H9 (cell line): ENCODE data around the gene TNFRSF11A. TPM values are rescaled to one million over a fixed set of nuclear protein-coding genes. Genes with fewer than 3 reads are reported as not detected.

ENCODE experiments used
- DNase-seq: peaks from one replicate; pipeline ENCODE4 v3.0.0-alpha.2; 2017
- H2AFZ ChIP-seq: one replicate; pipeline ENCODE4 v1.6.1; 2013; ENCODE audit warnings: mild to moderate bottlenecking, low read length, control low read depth, moderate library complexity
- H2AK5ac ChIP-seq: 2 replicates; pipeline ENCODE4 v1.6.1; 2013; ENCODE audit warnings: low read length, control low read depth, mixed read lengths; ENCODE audit not compliant: insufficient read length
- H2BK120ac ChIP-seq: one replicate; pipeline ENCODE4 v1.6.1; 2013; ENCODE audit warnings: low read depth, mild to moderate bottlenecking, low read length, control low read depth, inconsistent platforms; ENCODE audit not compliant: poor library complexity, severe bottlenecking
- H2BK12ac ChIP-seq: 2 replicates; pipeline ENCODE4 v1.6.1; 2013; ENCODE audit warnings: low read length, control low read depth, mixed read lengths, low read depth; ENCODE audit not compliant: insufficient read length
- H2BK15ac ChIP-seq: 2 replicates; pipeline ENCODE4 v1.6.1; 2013; ENCODE audit warnings: low read depth, low read length, control low read depth
- H2BK20ac ChIP-seq: one replicate; pipeline ENCODE4 v1.6.1; 2013; ENCODE audit warnings: low read depth, mild to moderate bottlenecking, low read length, control low read depth, inconsistent platforms; ENCODE audit not compliant: poor library complexity, severe bottlenecking
- H2BK5ac ChIP-seq: 2 replicates; pipeline ENCODE4 v1.6.1; 2013; ENCODE audit warnings: low read length, control low read depth, mixed read lengths; ENCODE audit not compliant: insufficient read length
- H3K14ac ChIP-seq: 2 replicates; pipeline ENCODE4 v1.6.1; 2013; ENCODE audit warnings: low read length, control low read depth; ENCODE audit not compliant: insufficient read depth
- H3K18ac ChIP-seq: 2 replicates; pipeline ENCODE4 v1.6.1; 2013; ENCODE audit warnings: low read depth, mild to moderate bottlenecking, mixed read lengths, low read length, control low read depth; ENCODE audit not compliant: insufficient read length
- H3K23ac ChIP-seq: 2 replicates; pipeline ENCODE4 v1.6.1; 2013; ENCODE audit warnings: low read length, control low read depth, mixed read lengths, low read depth; ENCODE audit not compliant: insufficient read length
- H3K23me2 ChIP-seq: 2 replicates; pipeline ENCODE4 v1.6.1; 2013; ENCODE audit warnings: low read depth, mild to moderate bottlenecking, mixed read lengths, low read length, control low read depth; ENCODE audit not compliant: insufficient read length, poor library complexity, severe bottlenecking
- H3K27ac ChIP-seq: 2 replicates; pipeline ENCODE4 v1.5.1; 2013; ENCODE audit warnings: low read length, control low read depth, mixed read lengths, low read depth; ENCODE audit not compliant: insufficient read length
- H3K27me3 ChIP-seq: 2 replicates; pipeline ENCODE4 v1.6.1; 2013; ENCODE audit warnings: low read length, control low read depth, inconsistent platforms; ENCODE audit not compliant: insufficient read depth
- H3K4ac ChIP-seq: 2 replicates; pipeline ENCODE4 v1.6.1; 2013; ENCODE audit warnings: low read depth, mild to moderate bottlenecking, control low read depth, inconsistent platforms, low read length, moderate library complexity
- H3K4me1 ChIP-seq: 2 replicates; pipeline ENCODE4 v1.6.1; 2013; ENCODE audit warnings: low read length, control low read depth, inconsistent platforms; ENCODE audit not compliant: insufficient read depth
- H3K4me2 ChIP-seq: 2 replicates; pipeline ENCODE4 v1.6.1; 2013; ENCODE audit warnings: low read length, control low read depth, mixed read lengths; ENCODE audit not compliant: insufficient read length, insufficient read depth
- H3K56ac ChIP-seq: 2 replicates; pipeline ENCODE4 v1.6.1; 2013; ENCODE audit warnings: low read depth, mild to moderate bottlenecking, mixed read lengths, low read length, control low read depth; ENCODE audit not compliant: insufficient read length
- H3K79me1 ChIP-seq: 2 replicates; pipeline ENCODE4 v1.6.1; 2013; ENCODE audit warnings: low read depth, mild to moderate bottlenecking, moderate library complexity, low read length, control low read depth, inconsistent platforms; ENCODE audit not compliant: insufficient read depth, poor library complexity, severe bottlenecking
- H3K79me2 ChIP-seq: 2 replicates; pipeline ENCODE4 v1.6.1; 2013; ENCODE audit warnings: low read length, control low read depth, inconsistent platforms; ENCODE audit not compliant: insufficient read depth
- H3K9ac ChIP-seq: 2 replicates; pipeline ENCODE4 v1.6.1; 2013; ENCODE audit warnings: low read length, control low read depth, mixed read lengths; ENCODE audit not compliant: insufficient read length; ENCODE audit errors: extremely low read depth
- H3K9me3 ChIP-seq: one replicate; pipeline ENCODE4 v1.6.1; 2013; ENCODE audit warnings: low read depth, low read length, inconsistent platforms; ENCODE audit not compliant: control insufficient read depth
- H3T11ph ChIP-seq: one replicate; pipeline ENCODE4 v1.6.1; 2013; ENCODE audit warnings: mild to moderate bottlenecking, low read length, control low read depth, inconsistent platforms
- H4K20me1 ChIP-seq: one replicate; pipeline ENCODE4 v1.6.1; 2013; ENCODE audit not compliant: control insufficient read depth, insufficient read length, insufficient read depth
- H4K5ac ChIP-seq: 2 replicates; pipeline ENCODE4 v1.6.1; 2013; ENCODE audit warnings: low read depth, mild to moderate bottlenecking, mixed read lengths, low read length, control low read depth; ENCODE audit not compliant: insufficient read length
- H4K8ac ChIP-seq: replicated peaks from 2 replicates; pipeline ENCODE4 v1.6.1; 2013; ENCODE audit warnings: low read length, control low read depth, mixed read lengths, low read depth; ENCODE audit not compliant: insufficient read length
- H4K91ac ChIP-seq: 2 replicates; pipeline ENCODE4 v1.6.1; 2013; ENCODE audit warnings: low read depth, mild to moderate bottlenecking, moderate library complexity, mixed read lengths, low read length, control low read depth; ENCODE audit not compliant: insufficient read length
- H3K27ac Mint-ChIP-seq, 3 experiments: 2 replicates in 2 of 3; 3 replicates in 1 of 3; pipeline ENCODE4 v1.8.0; 2020 to 2021; ENCODE audit warnings: mixed read lengths in 3 of 3, mild to moderate bottlenecking in 1 of 3, moderate library complexity in 1 of 3
- H3K27me3 Mint-ChIP-seq: 2 replicates; pipeline ENCODE4 v1.8.0; 2021; ENCODE audit warnings: low read depth, mild to moderate bottlenecking, moderate library complexity, mixed read lengths
- H3K36me3 Mint-ChIP-seq, 3 experiments: 2 replicates in 2 of 3; 3 replicates in 1 of 3; pipeline ENCODE4 v1.8.0; 2020 to 2021; ENCODE audit warnings: low read depth in 3 of 3, mixed read lengths in 3 of 3; ENCODE audit not compliant: insufficient read depth in 1 of 3
- H3K4me1 Mint-ChIP-seq, 2 experiments: 2 replicates each; pipeline ENCODE4 v1.8.0; 2020; ENCODE audit warnings: mixed read lengths in 2 of 2
- H3K4me3 Mint-ChIP-seq, 2 experiments: 2 replicates in 1 of 2; 3 replicates in 1 of 2; pipeline ENCODE4 v1.8.0; 2020 to 2021; ENCODE audit warnings: mild to moderate bottlenecking in 2 of 2, mixed read lengths in 2 of 2, moderate library complexity in 1 of 2
- H3K9me3 Mint-ChIP-seq, 2 experiments: 2 replicates in 1 of 2; 3 replicates in 1 of 2; pipeline ENCODE4 v1.8.0; 2020; ENCODE audit warnings: mild to moderate bottlenecking in 2 of 2, mixed read lengths in 2 of 2, moderate library complexity in 1 of 2
- CTCF ChIP-seq: fragments of 200-600 bp; sonication (generic); conservative IDR thresholded peaks from 3 replicates; pipeline ENCODE4 v1.8.0; 2021; ENCODE audit warnings: antibody characterized with exemption, mild to moderate bottlenecking
- WGBS: extraction: QIAGEN DNeasy Blood & Tissue Kit; methylation state at CpG from one replicate; pipeline ENCODE4 v1.1.7; 2013; ENCODE audit warnings: missing lambda C conversion rate, low lambda C conversion rate, mixed read lengths; ENCODE audit not compliant: insufficient read length; ENCODE audit errors: extremely low coverage; 5-methylcytosine and 5-hydroxymethylcytosine counted together
- total RNA-seq: library from RNA; stranded (reverse); gene quantifications from 2 replicates; pipeline ENCODE4 v1.2.1, GENCODE V29; 2021

Gene TNFRSF11A
- total RNA-seq, 1 experiment from 2014 or later = 7.8 TPM

- H3K27ac ChIP-seq = peak overlapping the region; percentile 39
Measured at GRCh38 chr18:62339106-62339988, 14.2 kb downstream of the TNFRSF11A start.

More at GRCh38 chr18:62339106-62339988, 14.2 kb downstream of the TNFRSF11A start:
- Histone ChIP-seq H3K56ac (no peak overlapping the region), H2BK120ac (no peak overlapping the region), H4K5ac (no peak overlapping the region), H3K4ac (no peak overlapping the region), H3K4me2 (peak overlapping the region; percentile 62), H3K14ac (no peak overlapping the region; the same call in 1 of the 2 replicates), H2BK5ac (no peak overlapping the region), H2BK20ac (no peak overlapping the region), H3K4me1 (peaks cover 5% of the 10 kb centered on the region), H2AK5ac (no peak overlapping the region), H2AFZ (no peak overlapping the region), H4K8ac (no peak overlapping the region), H3K18ac (no peak overlapping the region), H3K9me3 (no peaks in the 10 kb centered on the region), H2BK12ac (no peak overlapping the region), H3K79me2 (no peaks in the 10 kb centered on the region), H4K91ac (no peak overlapping the region), H3K79me1 (no peaks in the 10 kb centered on the region), H3K27me3 (no peaks in the 10 kb centered on the region), H3K23me2 (no peaks in the 10 kb centered on the region), H3K9ac (no peak overlapping the region), H2BK15ac (no peak overlapping the region), H3T11ph (no peak overlapping the region), H4K20me1 (no peaks in the 10 kb centered on the region), H3K23ac (no peak overlapping the region)
- no CpG with 5 or more reads among the region's 15 CpGs for WGBS
- no peak for TF ChIP-seq CTCF
- Mint-ChIP-seq H3K9me3 (no peaks in the 10 kb centered on the region), H3K27ac (peak overlapping the region; percentile 10 to 85 (median 23); a peak in 3 of 7 replicates), H3K27me3 (peaks cover 2% of the 10 kb centered on the region), H3K4me3 (peak overlapping the region; percentile 28 to 70; a peak in 4 of 5 replicates), H3K4me1 (peaks cover 31 to 46% of the 10 kb centered on the region in 2 experiments), H3K36me3 (no peaks in the 10 kb centered on the region)
- no peak for DNase-seq
